Posterior cingulate gyrus (tissue), 11 donors: ENCODE data around the gene STN1.

Experiments used
- DNase-seq, 10 donors: peaks; one replicate each; pipeline versions ENCODE4 v3.0.0 to v3.0.0-alpha.2; 2020 to 2021; ENCODE audit warnings: mixed read lengths in 3 of 10
- intact Hi-C: fragments of 100-400 bp; cut with DNase I; formaldehyde crosslinking; loops from one replicate; pipeline ENCODE4 v1.15.1; 2023

The STN1 gene

GRCh38 chr10:103872137-103872931 lies 45.6 kb downstream of the STN1 start:
- intact Hi-C loops, result no loop called here
- DNase-seq, result no peak

GRCh38 chr10:103871006-103871405 lies 47.0 kb downstream of the STN1 start:
- DNase-seq, result no peak
- intact Hi-C loops, result no loop called here

- intact Hi-C loops, result no loop called here
- DNase-seq, result no peak
Observed at GRCh38 chr10:103870516-103870915, 47.5 kb downstream of the STN1 start.

GRCh38 chr10:103869336-103869735 lies 48.6 kb downstream of the STN1 start:
- intact Hi-C loops, result no loop called here
- no peak for DNase-seq

GRCh38 chr10:103868200-103868599 lies 49.8 kb downstream of the STN1 start:
- intact Hi-C loops, result no loop called here
- DNase-seq, result no peak

GRCh38 chr10:103861505-103861904 lies 56.5 kb downstream of the STN1 start:
- intact Hi-C loops, result no loop called here
- no peak for DNase-seq

GRCh38 chr10:103859161-103860086 lies 58.6 kb downstream of the STN1 start:
- peak in 5 of 10 donors; percentile 63 to 87 (median 72) for DNase-seq
- intact Hi-C loops, result loop anchor here (1.0 to 5.0 kb wide), 2 partner anchors 146 to 262 kb away; no protein-coding TSS in a partner anchor

GRCh38 chr10:103858360-103858759 lies 59.6 kb downstream of the STN1 start:
- intact Hi-C loops, result loop anchor here (5.0 kb wide), 1 partner anchor 261 kb away; no protein-coding TSS in a partner anchor
- DNase-seq, result peak in 2 of 10 donors; percentile 11 to 41

- intact Hi-C loops, result loop anchor here (5.0 kb wide), 1 partner anchor 259 kb away; no protein-coding TSS in a partner anchor
- DNase-seq, result no peak
Observed at GRCh38 chr10:103856797-103857170, 61.2 kb downstream of the STN1 start.

- no peak for DNase-seq
- intact Hi-C loops, result loop anchor here (5.0 kb wide), 1 partner anchor 259 kb away; no protein-coding TSS in a partner anchor
Observed at GRCh38 chr10:103855852-103856796, 61.9 kb downstream of the STN1 start.

- peak in 2 of 10 donors; percentile 55 to 92 for DNase-seq
- intact Hi-C loops, result loop anchor here (5.0 kb wide), 1 partner anchor 258 kb away; no protein-coding TSS in a partner anchor
Observed at GRCh38 chr10:103855424-103855823, 62.6 kb downstream of the STN1 start, which contains the start of gene SH3PXD2A. Gene SH3PXD2A (minus strand): TSS chr10:103855576. CDS start chr10:103855266, 310 bp downstream.

GRCh38 chr10:103854686-103855391 lies 63.1 kb downstream of the STN1 start:
- DNase-seq, result peak in 5 of 10 donors; percentile 36 to 88 (median 70)
- intact Hi-C loops, result loop anchor here (5.0 kb wide), 1 partner anchor 258 kb away; no protein-coding TSS in a partner anchor

GRCh38 chr10:103854265-103854685 lies 63.7 kb downstream of the STN1 start:
- DNase-seq, result no peak
- intact Hi-C loops, result no loop called here

GRCh38 chr10:103853428-103854264 lies 64.3 kb downstream of the STN1 start:
- no peak for DNase-seq

GRCh38 chr10:103852856-103853255 lies 65.1 kb downstream of the STN1 start:
- intact Hi-C loops, result no loop called here
- DNase-seq, result no peak

More at GRCh38 chr10:103853428-103854264, 64.3 kb downstream of the STN1 start:
- intact Hi-C loops, result no loop called here

- DNase-seq, result peak in 1 of 10 donors; percentile 81
- intact Hi-C loops, result no loop called here
Observed at GRCh38 chr10:103852189-103852711, 65.7 kb downstream of the STN1 start.

GRCh38 chr10:103851261-103851660 lies 66.7 kb downstream of the STN1 start:
- DNase-seq, result peak in 1 of 10 donors; percentile 26
- intact Hi-C loops, result no loop called here

GRCh38 chr10:103850572-103850895 lies 67.5 kb downstream of the STN1 start:
- peak in 1 of 10 donors; percentile 47 for DNase-seq
- intact Hi-C loops, result no loop called here
